ENCODE data around the gene RFTN1.
A peak's percentile ranks its signal among the peaks of the same experiment; 100 is the strongest.

The RFTN1 gene, protein sequence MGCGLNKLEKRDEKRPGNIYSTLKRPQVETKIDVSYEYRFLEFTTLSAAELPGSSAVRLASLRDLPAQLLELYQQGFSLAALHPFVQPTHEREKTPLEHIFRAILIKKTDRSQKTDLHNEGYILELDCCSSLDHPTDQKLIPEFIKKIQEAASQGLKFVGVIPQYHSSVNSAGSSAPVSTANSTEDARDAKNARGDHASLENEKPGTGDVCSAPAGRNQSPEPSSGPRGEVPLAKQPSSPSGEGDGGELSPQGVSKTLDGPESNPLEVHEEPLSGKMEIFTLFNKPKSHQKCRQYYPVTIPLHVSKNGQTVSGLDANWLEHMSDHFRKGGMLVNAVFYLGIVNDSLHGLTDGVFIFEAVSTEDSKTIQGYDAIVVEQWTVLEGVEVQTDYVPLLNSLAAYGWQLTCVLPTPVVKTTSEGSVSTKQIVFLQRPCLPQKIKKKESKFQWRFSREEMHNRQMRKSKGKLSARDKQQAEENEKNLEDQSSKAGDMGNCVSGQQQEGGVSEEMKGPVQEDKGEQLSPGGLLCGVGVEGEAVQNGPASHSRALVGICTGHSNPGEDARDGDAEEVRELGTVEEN

DNA sequence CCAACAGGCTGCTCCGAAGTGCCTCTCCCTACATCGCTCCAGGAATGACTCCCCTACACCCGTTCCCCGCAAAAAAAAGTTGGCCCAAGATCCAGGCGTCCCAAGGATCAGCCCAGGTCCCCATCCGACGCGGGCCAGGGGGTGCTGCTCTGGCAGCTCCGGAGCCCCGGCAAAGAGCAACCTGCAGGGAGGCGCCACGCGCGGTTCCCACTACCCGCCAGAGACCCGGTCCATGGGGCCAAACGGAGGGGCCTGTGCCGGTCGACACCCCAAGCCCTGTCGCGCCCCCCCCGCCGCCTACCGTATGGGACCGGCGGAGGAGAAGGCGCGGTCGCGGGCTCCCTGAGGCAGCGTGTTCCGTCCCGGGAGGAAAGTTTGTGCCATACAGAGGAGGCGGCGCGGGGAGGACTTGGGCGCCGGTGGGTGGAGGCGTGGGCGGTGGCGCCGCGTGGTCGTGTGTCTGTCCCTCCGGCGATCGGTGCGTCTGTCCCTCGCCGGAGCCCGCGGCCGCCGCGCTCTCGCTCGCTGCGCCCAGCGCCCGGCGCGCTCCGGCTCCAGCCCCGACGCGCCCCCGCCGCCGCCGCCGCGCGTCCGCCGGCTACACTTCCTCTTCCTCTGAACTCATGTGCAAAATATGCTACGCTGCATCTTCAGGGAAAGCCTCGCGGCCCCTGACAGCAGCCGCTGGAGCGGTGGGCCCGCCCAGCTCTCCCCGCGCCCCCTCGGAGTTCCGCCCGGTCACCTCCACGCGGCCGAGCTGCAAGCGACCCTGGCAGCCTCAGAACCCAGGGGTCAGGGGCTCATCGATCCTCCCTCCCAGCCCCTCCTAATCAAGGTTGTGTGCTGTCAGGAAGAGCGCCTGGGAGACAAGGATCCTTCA, at the start of gene RFTN1:
Gene RFTN1 (minus strand): TSS at position 559 of the 880 bp plus-strand sequence. CDS start 19,830 bp downstream, outside the sequence.
- FAIRE-seq (peak; percentile 67), DNase-seq (ENCODE audit: extremely low spot score, insufficient read length, low read depth) (no peak)

DNA sequence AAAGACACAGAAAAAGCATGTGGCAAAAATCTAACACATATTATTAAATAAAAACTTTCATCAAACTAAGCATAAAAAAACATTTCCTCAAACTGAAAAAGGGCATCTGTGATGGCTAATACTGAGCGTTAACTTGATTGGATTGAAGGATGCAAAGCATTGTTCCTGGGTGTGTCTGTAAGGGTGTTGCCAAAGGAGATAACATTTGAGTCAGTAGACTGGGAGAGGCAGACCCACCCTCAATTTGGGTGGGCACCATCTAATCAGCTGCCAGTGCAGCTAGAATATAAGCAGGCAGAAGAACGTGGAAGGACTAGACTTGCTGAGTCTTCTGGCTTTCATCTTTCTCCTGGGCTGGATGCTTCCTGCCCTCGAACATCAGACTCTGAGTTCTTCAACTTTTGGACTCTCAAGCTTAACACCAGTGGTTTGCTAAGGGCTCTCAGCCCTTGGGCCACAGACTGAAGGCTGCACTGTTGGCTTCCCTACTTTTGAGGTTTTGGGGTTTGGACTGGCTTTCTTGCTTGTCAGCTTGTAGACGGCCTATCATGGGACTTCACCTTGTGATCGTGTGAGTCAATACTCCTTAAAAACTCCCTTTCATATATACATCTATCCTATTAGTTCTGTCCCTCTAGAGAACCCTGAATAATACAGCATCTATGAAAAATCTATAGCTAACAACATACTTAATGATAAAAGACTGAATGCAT, 46.3 kb upstream of the RFTN1 start:
- FAIRE-seq = no peak

DNA sequence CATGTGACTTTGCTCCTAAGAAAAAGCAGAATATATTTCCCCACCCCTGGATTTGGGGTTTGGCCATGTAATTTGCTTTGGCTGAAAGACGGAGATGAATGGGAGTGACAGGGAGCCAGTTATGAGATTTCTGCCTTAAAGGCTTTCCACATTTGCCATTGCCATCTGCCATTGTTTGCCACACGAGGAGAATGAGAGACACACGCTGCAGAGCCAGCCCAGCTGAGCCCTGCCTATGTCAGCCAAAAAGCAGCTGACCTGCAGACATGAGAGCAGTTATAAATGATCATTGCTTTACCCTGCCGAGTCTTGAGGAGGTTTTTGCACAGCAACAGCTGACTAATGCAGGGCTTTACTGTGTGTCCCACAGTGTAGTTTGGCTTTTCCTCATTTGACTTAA, 40.6 kb upstream of the RFTN1 start:
- DNase-seq (ENCODE audit: extremely low spot score, insufficient read length, low read depth) = no peak
- no peak for FAIRE-seq

More for the DNA sequence above, 46.3 kb upstream of the RFTN1 start:
- DNase-seq (ENCODE audit: extremely low spot score, insufficient read length, low read depth) = no peak

DNA sequence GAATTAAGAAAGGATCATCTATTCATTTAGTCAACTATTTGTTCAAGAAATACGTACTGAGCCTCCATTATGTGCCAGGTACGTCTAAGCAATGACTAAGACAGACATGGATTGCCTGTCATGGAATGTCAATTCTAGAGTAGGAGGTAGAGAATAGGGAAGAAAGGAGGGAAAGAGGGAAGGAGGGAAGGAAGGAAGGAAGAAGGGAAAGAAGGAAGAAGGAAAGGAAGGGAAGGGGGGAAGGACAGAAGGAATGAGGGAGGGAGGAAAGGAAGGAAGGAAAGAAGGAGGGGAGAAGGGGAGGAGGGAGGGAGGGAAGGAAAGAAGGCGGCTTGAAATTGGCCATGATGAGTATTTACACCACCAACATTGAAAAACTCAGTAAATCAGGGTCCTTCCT, 39.3 kb upstream of the RFTN1 start:
- FAIRE-seq (no peak), DNase-seq (ENCODE audit: extremely low spot score, insufficient read length, low read depth) (no peak)

DNA sequence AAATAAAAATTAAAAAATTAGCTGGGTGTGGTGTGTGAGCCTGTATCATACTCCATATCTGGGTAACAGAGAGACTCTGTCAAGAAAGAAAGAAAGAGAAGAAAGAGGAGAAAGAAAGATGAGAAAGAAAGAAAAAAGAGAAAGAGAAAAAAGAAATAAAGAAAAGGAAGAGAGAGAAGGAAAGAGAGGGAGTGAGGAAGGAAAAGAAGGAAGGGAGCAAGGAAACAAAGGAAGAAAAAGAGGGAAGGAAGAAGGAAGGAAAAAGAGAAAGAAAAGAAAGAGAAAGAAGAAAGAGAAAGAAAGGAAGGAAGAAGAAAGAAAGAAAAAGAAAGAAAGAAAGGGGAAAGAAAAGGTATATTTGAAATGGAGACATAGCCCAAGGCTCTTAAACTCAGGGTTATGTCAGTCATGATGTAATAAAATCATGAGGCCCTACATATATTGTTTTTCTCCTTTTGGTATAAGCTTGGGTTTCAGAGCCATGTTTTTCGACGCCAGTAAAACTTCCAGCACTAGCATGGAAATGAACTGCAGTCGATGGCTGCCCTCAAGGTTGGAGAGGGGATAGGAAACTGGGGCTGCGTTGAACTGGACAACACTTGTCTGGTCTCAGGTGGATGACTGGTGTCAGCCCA, 38.0 kb upstream of the RFTN1 start:
- DNase-seq (ENCODE audit: extremely low spot score, insufficient read length, low read depth) = no peak
- FAIRE-seq = no peak

DNA sequence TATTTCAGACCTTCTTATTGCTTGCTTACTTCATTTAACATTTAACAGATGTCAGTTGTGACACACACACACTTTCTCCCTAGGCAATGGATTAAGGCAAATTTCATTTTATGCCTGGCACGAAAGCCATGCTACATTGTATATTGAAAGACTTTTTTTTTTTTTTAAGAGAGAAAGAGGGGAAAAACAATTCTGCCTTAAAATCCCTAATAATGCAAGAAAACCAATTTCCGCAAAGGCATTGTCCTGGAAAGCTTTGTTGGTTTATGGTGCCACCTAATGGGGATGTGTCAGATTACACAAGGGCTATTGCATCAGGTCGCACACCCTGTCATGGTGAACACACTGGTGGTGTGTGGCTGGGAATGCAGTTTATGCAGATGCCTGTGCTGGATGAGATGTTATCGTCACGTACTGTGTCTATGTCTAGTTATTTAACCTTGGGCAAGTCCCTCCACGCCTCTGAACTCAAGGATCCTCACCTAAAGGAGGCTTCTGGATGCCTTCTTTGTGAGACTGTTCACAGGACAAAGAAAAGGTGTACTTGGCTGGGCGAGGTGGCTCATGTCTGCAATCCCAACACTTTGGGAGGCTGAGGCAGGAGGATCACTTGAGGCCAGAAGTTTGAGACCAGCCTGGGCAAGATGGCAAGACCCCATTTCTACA, 37.3 kb upstream of the RFTN1 start:
- DNase-seq (ENCODE audit: extremely low spot score, insufficient read length, low read depth) (peak; percentile 44), FAIRE-seq (peak; percentile 97)

DNA sequence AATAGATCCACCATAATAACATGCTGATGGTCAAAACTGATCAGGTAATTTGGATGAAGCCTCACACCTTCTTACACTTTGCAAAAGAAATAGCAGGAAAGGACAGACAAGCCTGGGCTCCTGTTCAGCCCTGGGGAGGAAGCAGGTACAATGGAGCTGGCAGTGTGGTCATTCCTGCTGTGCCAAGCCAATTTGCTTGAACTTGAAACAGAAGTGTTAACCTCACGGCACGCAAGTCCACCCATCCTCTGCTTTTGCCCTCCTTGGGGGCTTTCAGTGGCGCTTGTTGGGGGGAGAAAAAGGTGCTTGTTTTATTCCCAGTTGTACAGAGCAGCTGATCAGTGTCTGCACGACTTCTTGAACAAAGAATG, 36.8 kb upstream of the RFTN1 start:
- no peak for FAIRE-seq
- DNase-seq (ENCODE audit: extremely low spot score, insufficient read length, low read depth) = no peak

DNA sequence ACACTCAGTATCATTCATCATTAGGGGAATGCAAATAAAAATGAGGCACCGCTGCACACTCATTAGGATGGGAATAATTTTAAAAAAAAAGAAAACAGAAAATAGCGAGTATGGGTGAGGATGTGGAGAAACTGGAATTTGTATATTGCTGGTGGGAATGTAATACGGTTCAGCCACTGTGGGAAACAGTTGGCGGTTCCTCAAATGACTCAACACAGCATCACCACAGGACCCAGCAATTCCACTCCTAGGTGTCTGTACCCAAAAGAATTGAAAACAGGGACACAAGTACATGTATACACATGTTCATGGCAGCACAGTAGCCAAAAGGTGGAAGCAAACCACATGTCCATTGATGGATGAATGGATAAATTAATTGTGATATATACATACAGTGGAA, 35.2 kb upstream of the RFTN1 start:
- no peak for DNase-seq (ENCODE audit: extremely low spot score, insufficient read length, low read depth)
- no peak for FAIRE-seq

DNA sequence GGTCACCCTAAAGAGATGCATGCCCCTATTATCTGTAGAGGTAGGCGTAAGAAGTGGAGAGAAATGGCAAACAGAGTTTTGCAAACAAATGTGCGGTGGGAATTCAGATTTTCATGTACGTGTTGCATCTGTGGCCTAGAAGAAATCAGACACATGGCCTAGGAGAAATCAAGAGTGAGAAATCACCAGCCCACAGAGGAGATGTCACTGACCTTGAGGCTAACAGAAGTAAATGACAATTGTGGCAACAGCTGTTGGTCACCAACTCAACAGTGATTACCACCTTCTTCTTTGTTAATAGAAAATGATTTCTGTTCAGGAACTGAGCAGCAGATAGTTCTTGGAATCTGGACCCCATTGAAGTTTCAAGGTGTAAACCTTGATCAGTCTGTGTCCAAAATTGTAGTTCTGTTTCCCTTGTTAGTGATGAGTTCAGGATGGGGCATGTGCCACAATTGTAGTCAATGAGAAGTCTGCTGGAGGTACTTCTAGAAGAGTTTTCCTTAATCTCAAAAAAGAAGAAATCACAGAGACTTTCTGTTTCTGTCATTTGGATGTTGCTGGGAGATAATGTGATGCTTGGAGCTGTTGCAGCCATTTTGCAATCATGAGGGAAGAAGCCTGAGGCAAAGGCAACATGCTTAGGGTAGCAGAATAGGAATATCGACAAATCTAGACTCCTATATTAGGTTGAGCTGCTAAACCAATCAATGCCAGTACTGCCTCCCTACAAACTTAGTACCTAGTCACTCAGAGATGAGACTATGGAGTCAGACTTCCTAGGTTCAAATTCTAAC, 34.3 kb upstream of the RFTN1 start:
- no peak for DNase-seq (ENCODE audit: extremely low spot score, insufficient read length, low read depth)
- peak; percentile 45 for FAIRE-seq

DNA sequence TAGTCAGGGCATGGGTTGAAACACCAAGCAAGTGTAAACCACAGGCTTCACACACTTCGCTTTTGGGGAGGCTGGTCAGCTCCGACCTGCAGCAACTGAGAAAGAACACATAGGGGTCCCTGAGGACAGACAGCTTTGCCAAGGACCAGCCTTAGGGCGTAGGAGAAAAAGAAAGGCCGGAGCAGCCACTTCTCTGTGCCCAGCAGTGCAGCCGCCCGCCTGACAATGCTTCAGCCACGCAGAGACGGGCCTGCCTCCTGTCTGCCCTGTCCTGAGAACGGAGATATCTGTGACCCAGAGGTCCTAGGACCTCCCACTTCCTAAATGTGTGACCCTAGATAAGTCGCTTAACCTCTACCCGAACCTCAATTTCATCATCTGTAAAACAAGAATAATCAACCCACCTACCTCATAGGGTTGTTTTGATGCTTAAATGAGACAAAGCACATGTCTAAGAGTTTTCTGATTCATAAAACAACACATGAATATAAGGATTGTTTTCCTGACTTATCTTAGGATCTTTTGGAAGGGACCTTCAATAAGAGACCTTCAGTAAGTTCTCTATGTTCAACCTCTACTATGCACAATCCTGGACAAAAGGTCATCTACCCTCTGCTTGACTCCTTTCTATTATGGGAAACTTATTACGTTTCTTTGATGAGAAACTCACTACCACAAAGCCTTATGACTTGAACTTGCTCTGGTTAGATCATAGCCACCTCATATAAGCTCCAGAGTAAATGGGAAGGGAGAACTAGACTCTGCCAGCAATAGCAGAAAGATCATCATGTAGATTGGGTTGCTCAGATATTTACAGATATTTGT, 32.9 kb upstream of the RFTN1 start:
- DNase-seq (ENCODE audit: extremely low spot score, insufficient read length, low read depth) (no peak), FAIRE-seq (no peak)

DNA sequence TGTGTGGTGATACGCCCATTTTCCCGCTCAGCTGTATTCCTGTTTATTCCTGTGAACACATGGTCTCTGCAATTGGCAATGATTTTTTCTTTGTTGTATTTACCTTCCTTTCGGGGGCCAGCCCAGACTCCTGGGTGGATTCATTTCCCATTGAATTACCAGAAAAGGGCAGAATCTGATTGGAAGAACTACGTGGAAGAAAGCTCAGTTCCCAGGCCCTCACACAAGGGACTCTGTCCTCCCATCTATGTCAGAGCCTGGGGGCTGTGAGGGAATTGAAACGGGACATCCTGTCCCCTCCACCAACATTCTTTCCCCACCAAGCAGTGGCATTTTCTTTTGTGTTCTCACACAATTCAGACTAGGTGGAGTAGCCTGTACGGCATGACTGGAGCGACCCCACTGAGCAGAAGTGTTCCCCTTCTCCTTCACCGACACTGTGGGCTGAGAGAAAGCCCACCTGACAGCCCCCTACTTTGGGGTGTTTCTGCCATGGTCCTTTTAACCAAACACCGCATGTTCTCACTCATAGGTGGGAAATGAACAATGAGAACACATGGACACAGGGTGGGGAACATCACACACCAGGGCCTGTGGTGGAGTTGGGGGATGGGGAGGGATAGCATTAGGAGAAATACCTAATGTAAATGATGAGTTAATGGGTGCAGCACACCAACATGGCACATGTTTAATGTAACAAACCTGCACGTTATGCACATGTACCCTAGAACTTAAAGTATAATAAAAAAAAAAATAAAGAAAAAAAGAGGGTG, 32.1 kb upstream of the RFTN1 start:
- FAIRE-seq (no peak), DNase-seq (ENCODE audit: extremely low spot score, insufficient read length, low read depth) (no peak)

DNA sequence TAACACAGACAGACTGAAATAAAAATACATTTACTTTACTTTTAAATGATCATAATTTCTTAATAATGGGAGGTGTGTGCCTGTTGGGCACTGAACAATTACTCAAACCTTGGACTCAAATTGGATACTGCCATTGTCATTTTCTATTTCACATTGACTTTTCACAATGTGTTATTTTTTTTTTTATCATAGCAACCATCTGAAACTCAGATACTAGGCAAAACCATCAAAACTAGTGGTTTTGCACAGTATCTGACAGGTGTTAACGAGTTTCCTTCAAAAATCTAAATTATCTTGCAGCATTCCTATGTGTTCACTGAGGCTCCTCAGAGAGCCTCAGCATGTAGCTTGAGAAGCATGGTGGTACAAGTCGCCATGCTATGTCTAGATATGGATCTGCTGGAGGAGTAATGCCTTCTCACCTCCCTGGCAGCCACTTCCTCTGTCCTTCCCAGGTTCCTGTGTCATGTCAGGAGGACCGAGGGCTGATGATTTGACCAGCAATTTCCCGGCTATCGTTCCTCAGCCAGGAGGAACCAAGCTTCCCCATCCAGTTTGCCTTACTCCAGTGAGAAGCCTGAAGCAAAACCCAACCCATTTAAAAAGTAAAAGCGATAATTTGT, 29.9 kb upstream of the RFTN1 start:
- DNase-seq (ENCODE audit: extremely low spot score, insufficient read length, low read depth) (no peak), FAIRE-seq (no peak)

DNA sequence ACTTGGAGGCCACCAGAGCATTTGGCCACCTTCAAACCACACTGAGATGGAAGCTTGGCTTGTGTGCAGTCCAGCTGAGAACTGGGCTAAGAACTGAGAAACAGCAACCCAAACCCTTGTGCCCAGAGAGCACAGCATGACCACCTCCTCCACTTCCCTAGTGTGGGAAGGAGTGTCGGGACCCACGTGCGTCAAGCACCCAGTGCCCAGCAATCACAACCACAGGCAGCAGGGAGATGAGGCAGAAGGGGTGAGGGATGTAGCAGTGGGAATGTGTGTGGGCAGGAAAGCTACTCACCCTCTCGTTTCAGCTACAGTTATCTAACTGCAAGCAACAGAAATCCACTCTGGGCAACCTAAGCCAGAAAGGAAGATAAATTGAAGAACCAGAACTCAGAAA, 25.0 kb upstream of the RFTN1 start:
- DNase-seq (ENCODE audit: extremely low spot score, insufficient read length, low read depth) (no peak), FAIRE-seq (no peak)

DNA sequence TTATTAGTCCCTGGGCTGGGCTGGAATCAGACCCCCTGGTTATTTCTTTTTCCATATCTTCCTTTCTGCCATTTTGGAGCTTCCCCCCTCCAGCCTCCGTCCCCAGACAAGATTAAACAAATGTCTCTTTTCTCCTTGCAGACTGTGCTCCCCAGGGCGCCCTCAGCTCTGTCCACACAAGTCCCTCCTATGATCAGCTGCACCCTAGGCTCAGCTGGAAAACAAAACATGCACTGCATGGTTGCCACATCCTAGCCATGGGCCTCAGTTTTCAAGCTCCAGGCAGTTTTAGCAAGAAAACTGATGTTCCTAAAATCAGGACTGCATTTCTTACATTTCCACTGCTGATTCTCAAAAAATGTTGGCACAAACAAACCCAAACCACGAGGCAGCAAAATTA, 23.5 kb upstream of the RFTN1 start:
- DNase-seq (ENCODE audit: extremely low spot score, insufficient read length, low read depth) (no peak), FAIRE-seq (no peak)

DNA sequence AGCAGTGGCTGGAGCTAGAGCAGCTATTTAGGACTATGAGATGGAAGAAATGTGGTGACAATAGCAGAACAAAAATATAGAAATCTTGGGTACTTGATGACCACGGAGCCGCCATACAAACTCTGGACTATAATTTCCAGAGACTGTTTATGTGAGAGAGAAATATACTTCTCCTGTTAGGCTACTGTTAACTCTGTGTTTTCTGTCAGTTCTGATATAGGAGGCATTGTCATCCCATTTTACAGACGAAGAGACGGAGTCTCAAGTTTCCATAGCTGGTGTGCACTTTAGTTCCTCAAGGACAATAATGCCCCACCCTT, 22.8 kb upstream of the RFTN1 start:
- no peak for DNase-seq (ENCODE audit: extremely low spot score, insufficient read length, low read depth)
- FAIRE-seq = no peak

DNA sequence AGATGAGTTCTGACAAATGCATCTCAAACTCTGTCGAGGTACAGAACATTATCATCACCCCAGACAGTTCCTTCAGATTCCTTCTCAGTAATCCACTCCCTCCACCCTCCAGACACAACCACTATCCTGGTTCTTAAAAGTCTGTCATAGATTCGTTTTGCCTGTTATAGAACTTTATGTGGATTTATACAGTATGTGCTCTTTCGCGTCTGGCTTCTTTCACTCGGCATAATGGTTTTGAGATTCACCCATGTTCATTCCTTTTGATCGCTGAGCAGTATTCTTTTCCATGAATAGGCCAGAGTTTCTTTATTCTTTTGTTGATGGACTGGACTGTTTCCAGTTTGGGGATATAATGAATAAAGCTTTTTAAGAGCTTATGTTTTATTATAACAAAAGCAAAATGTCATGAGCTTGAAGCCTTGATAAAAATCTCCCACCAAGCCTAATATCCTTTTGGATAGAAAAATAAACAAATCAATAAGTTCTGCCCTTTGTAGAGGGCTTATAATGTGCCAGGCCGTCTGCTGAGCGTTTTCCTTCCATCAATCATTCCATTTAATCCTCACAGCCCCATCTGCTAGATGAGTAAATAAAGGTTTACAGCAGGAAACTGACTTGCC, 21.3 kb upstream of the RFTN1 start:
- DNase-seq (ENCODE audit: extremely low spot score, insufficient read length, low read depth) = no peak
- no peak for FAIRE-seq

Measured in GM18507 (cell line).